ENCODE measurements around the gene CPSF6.

DNA sequence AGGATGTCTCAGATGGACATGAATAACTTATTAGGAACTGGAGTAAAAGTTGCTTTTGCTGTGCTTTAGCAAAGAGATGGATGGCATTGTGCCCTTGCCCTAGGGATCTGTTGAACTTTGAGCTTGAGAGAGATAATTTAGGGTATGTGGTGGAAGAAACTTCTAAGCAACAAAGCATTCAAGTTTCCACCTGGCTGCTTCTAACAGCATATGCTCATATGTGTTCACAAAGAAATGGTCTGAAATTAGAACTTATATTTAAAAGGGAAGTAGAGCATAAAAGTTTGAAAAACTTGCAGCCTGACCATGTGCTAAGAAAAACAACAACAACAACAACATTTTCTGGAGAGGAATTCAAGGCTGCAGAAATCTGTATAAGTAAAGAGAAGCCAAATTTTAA lies 7.9 kb upstream of the CPSF6 start:
- TF ChIP-seq, protein P1, sequence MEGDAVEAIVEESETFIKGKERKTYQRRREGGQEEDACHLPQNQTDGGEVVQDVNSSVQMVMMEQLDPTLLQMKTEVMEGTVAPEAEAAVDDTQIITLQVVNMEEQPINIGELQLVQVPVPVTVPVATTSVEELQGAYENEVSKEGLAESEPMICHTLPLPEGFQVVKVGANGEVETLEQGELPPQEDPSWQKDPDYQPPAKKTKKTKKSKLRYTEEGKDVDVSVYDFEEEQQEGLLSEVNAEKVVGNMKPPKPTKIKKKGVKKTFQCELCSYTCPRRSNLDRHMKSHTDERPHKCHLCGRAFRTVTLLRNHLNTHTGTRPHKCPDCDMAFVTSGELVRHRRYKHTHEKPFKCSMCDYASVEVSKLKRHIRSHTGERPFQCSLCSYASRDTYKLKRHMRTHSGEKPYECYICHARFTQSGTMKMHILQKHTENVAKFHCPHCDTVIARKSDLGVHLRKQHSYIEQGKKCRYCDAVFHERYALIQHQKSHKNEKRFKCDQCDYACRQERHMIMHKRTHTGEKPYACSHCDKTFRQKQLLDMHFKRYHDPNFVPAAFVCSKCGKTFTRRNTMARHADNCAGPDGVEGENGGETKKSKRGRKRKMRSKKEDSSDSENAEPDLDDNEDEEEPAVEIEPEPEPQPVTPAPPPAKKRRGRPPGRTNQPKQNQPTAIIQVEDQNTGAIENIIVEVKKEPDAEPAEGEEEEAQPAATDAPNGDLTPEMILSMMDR (conservative IDR thresholded peaks at IDR 0.05 in 1 of 2, IDR thresholded peaks at IDR 0.05 in 1 of 2; ENCODE audit: extremely low read depth in 1 of 2, insufficient read depth in 1 of 2, low read depth in 1 of 2, low read length in 2 of 2): no peak
- TF ChIP-seq EZH2 (IDR thresholded peaks at IDR 0.05; ENCODE audit: borderline replicate concordance, low read length): no peak
